HG02970 (cell line): ENCODE measurements around the gene UBQLN3.

Experiments used
- ATAC-seq: cut with Tn5 transposase; IDR thresholded peaks from one replicate; pipeline ENCODE4 v1.9.1; 2021; ENCODE audit warnings: mild to moderate bottlenecking, moderate library complexity, moderate number of reproducible peaks; ENCODE audit not compliant: unreplicated experiment, low FRiP score

The UBQLN3 gene

DNA sequence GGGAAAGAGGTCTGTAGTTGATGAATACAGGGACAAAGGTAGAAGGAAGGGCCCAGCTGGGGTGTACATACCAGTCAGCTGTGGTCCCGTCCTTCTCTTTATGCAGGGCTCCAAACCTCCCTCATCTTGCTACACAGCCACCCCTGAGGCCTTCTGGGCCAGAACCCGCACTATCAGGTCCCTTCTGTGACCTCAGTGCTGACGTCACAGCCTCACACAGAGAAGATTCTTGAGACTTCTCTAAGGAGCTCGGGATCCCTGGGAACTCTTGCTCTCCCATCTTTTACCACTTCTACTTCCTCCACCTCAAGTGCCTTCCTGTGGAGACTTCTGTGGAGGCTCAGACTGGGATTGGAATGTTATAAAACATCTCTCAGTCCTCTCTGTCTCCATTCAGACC lies at the start of gene UBQLN3:
UBQLN3 (minus strand) TSS at position 155 of the 400 bp plus-strand sequence. CDS start 399 bp downstream, outside the sequence.
- ATAC-seq, result no peak

DNA sequence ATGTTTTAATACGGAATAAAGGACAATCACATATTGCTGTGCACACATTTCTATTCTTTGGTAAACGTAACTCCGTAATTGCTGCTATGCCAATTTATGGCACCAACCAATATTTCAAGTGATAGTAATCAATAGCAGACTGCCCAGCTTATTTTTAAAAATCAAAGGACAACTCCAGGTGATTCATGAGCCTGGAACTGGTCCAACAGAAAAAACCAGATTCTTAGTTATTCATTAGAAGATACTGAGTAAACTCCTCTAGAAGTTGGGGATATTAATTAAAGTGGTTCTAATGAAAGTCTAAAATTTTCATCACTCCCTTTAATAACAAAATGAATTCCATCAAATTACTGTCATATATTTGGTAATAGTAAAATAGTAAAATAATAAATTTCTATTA lies 48.0 kb upstream of the UBQLN3 start:
- no peak for ATAC-seq

DNA sequence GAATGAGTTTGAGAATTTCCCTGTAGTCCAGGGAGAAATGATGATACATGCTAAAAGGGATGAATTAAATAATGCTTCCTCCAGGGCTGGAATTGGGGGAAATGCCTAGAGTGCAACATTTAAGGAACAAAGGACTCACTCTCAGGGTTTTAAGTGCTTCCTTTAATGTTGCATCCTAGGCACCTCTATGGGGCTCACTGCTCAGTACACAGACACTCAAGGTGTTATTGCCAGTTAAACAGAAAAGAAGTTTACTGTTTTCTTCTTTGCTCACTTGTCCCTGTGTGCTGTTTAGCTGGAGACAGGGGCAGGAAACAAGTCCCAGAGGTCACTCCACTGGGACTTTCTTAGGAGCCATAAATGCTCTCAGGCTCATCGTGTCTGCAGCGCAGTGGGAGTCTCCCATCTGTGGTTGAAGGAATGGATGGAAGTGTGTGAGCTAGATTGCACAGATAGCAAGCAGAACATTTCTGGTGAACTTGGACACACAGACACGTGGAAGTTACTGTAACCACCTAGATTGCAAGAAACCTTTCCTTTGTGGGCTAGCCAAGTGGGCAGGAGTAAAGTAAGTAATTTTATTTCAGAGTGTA lies 46.9 kb upstream of the UBQLN3 start:
- ATAC-seq, result no peak

GRCh38 chr11:5553343-5553742 lies 43.6 kb upstream of the UBQLN3 start:
- no peak for ATAC-seq

- no peak for ATAC-seq
Measured at GRCh38 chr11:5550440-5551095, 40.8 kb upstream of the UBQLN3 start.

- no peak for ATAC-seq
Measured at GRCh38 chr11:5548440-5548839, 38.7 kb upstream of the UBQLN3 start, which contains the start of gene OR52H1. OR52H1 (minus strand) TSS chr11:5548540; CDS start chr11:5545505, 3,035 bp downstream.

DNA sequence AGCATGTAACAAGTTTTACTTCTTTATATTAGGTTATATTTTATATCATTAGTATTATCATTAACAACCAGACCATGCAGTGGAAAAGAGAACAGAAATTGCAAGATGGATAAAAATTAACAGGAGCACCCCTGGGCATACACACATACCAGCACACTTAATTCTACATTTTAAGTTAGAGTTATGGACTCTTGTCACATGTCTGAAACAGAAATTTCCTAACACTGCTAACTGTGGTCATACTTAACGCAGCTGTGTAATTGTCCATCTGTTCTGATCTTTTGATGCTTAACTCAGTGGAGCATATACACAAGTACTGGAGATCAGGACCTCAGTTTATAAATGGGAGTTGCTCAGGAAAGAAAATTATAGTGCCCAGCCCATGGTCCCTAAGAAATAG lies 38.2 kb upstream of the UBQLN3 start:
- ATAC-seq, result peak; percentile 62

DNA sequence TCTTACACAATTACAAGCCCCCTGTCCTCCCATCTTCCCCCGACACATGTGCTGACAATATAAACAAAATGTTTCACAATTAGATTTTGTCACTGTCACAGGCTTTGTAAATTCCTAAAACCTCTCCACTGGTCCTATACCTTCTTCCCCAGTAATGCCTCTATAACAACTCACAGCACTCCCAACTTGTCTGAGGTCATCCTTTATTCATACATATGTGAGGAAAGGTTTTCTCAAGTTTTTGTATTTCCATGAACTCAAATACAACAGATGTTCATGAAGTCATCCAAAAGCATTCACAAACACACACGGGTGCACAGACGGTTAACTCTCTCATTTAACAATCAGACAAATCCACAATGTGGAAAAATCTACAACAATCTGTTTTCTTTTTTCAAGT lies 36.7 kb upstream of the UBQLN3 start:
- no peak for ATAC-seq

DNA sequence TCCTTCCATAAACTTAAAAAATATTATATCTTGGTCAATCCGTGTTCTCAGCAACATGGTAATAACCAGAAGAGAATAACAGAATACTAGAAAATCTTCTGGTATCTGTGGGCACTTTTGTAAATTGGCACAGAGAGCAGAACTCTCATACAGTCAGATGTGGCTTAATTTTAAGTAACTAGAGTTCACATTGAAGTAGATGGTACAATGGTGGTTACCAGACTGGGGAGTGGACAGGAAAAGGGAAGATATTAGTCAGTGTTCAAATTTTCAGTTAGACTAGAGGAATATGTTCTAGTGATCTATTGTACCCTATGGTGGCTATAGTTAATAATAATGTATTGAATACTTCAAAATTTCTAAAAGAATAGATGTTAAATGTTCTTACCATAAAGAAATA lies 31.7 kb upstream of the UBQLN3 start:
- no peak for ATAC-seq

DNA sequence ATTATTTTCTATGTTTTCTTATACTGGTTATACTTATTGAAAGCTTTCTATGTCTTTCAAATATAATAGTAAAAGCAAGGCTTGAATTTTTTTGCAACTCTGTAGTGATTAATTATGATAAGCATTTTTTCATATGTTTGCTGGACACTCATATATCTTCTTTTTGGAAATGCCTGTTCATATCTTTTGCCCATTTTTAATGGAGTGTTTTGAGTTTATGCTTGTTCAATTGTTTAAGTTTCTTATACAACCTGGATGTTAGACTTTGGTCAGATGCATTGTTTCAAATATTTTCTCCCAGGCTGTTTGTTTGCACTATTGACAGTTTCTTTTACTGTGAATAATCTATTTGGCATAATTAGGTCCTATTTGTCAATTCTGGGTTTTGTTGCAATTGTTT lies 26.7 kb upstream of the UBQLN3 start:
- no peak for ATAC-seq

GRCh38 chr11:5534046-5534445 lies 24.3 kb upstream of the UBQLN3 start:
- ATAC-seq, result no peak

DNA sequence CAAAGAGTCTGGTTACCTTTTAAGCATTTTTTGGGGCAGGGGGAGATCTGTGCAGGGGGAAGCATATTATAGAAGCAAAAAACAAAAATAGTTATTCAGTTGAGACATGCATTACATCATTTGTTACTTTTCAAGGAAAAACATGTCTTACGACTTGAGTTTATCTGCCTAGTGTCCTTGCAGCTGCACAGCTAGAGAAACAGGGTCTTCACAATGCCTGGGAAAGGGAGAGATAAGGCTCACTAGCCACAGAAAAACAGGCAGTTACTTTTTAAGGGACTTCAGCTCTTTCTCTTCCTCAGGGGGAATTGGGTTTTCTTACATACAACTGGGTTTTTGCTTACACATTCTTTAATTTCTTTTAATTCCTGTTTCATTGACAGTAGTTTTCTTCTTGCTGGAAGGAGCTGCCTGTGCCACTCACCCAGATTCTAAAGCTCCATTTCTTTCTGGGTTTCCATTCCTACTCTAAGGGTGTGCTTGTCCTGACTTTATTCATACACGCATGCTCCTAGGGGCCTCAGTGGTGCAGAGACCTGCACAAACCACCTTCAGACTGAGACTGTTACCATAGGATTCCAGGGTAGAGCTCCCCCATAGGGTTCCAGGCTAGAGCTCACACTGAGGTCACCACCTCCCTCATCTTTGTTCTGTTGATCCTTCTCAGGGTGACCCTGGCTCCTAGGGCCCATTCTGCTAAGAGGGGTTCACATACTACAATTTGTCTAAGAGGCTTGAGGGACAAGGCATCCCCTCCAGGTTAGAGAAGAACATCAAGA lies 21.5 kb upstream of the UBQLN3 start:
- no peak for ATAC-seq

GRCh38 chr11:5528495-5528894 lies 18.7 kb upstream of the UBQLN3 start:
- ATAC-seq, result no peak

DNA sequence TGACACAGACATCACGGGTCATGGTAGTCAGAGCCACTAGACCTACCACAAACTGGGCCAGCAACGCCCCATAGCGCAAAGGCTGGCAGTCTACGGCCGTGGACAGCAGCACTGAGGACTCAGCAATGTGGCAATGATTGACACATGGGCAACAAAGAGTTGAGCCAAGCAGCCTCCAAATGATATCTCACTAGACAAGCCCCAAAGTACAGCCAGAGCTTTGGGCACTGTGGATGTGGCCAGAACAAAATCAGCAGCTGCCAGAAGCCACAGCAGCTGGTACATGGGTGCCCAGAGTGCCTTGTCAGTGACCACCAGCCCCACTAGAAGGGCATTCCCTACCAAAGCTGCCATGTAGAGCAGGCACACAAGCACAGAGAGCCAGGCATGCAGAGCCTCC lies 18.0 kb upstream of the UBQLN3 start:
- no peak for ATAC-seq

DNA sequence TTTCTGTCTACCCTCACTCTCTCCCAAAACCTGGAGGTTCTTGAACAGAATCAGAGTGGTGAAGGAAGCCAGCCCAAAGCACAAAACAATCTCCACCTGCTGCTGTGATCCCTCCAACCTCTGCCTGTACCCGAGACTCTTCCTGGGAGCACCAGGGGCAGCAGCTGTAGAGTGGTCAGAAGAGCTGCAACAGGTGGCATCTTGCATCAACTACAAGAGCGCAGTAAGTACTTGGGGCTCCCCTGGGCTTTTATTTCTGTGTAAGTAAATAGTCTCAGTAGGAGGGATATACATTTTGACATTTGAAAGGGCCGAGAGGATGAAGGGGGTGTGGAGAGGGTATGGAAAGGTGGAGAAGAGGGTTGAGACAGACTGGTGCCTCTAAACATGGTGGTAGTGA lies 15.0 kb upstream of the UBQLN3 start:
- ATAC-seq, result no peak

- no peak for ATAC-seq
Measured at GRCh38 chr11:5522308-5522707, 12.6 kb upstream of the UBQLN3 start.

- no peak for ATAC-seq
Measured at GRCh38 chr11:5521540-5521939, 11.8 kb upstream of the UBQLN3 start.

DNA sequence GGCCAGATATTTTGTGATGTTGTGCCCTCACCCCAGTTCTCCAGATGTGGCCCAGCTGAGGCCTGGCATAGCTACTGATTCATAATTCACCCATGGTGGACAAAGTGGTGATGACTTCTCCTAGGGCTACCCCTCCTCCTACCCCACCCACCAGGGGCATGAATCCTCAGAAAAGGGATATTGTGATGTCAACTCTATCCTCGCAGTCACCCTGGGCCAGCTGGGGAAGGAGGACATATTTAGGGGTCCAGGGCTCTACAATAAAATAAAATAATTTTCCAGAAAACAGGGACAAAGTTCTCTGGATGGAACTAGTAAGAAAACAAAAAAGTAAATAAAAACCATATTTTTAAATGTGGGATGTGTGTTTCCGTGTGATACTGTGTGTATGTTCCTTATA lies 6.8 kb upstream of the UBQLN3 start, which contains the start of gene UBQLNL:
UBQLNL (minus strand) TSS at position 101 of the 400 bp plus-strand sequence. CDS start 258 bp downstream, outside the sequence.
- no peak for ATAC-seq

DNA sequence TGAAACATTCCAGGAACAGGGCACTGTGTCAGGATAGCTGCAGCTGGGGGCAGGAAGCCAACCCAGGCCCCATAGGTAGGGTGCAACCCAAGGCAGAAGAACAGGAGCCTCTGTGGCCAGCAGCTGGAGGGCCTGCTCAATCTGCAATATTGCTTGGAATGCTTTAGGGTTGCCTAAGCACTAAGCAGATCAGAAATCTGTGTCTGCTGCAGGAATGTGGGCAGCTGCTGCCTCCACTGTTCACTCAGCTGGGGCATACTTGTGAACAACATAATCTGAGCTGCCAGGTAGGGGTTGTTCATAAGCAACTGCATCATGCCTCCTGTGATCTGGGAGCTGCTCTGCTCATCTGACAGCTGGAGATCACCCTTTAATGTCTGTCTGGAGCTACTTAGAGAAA lies 5.1 kb upstream of the UBQLN3 start:
- ATAC-seq, result no peak

DNA sequence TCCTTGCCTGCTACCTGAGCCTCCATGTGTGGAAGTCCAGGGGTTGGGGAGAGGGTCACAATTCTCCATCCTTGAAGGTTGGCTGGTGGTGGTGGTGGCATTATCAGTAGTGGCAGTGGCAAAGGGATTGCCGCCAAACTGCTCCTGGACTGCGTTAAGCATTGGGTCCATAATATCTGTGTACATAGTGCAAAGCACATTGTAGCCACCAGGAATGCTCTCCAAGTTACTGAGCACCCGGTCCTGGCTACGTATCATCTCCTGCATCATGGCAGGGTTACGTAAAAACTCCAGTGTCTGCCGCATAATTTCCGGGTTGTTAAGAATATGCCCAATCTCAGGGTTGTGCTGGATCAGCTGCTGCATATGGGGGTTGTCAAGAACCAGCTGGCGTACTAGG lies 1.2 kb downstream of the UBQLN3 start:
- ATAC-seq, result no peak

DNA sequence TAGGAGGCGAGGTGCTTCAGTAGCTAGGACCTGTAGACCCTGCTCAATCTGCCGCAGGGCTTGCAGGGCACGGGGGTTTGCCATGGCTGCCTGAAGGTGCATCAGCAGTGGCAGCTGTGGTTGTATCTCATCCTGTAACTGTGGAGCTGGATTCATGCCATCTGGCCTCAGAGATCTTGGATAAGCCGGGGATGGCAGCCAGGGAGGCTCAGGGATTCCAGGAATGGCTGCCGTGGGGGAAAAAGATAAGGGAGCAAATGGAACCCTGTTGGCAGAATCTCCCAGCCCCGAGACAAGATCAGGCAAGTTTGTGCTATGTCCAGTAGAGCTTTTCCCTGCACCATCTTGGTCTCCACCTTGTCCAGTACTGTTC lies 1.8 kb downstream of the UBQLN3 start:
- no peak for ATAC-seq
